HG02798 (cell line): Measurements from ENCODE around the gene MAD2L2.

Experiments used
- ATAC-seq: cut with Tn5 transposase; IDR thresholded peaks from one replicate; pipeline ENCODE4 v1.9.1; 2021; ENCODE audit warnings: mild to moderate bottlenecking; ENCODE audit not compliant: unreplicated experiment, poor library complexity

MAD2L2 gene

GRCh38 chr1:11705596-11705995, 24.6 kb upstream of the MAD2L2 start:
- no peak for ATAC-seq

DNA sequence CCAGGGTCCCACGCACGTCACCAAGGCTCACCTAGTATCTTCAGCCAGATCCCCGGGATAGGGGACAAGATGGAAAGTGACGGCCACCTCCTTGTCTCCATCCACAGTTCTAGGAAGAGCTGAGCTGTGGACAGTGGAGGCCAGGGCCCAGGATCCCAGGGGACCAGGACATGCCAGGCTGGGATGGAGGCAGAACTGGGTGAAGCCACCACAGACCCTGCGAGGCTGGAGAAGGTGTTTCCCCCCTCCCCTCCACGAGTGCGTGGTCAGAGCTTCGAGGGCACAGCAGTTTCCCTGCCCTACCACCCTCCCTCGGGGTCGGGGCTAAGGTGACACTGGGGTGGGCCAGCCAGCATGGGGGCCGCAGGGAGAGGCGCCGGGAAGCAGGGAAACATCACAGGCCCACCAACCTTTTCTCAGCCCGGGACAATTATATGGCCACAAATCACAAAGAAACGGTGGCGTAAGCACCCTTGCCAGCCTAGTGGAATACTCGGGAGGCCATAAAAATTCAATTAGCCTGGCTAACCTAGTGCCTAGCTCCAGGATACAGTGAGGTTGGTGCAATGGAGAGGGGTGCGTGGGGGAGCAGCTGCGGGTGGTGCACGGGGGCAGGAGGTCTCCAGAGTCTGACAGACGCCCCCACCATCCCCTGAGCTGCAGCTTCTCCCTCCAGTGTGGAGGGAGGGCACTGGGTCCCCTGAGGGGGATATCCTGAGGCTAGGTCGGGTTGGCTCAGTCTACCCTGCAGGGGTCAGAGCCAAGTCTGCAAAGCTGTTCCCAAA, 23.9 kb upstream of the MAD2L2 start:
- ATAC-seq = no peak

DNA sequence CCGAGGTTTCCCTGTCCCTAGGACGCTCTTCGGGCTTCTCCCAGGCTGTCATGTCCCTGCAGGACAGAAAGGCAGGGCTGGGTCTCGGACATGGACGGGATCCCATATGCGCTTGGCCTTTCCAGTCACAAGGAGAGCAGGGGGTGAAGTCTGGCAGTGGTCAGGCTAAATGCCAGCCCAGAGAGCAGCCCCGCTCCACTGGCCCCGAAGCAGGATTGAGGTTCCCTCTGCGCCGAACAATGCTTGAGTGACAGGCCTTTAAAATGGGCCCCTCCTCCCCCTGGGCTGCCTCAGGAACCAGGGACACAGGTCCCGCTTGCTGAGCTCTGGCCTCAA, 23.2 kb upstream of the MAD2L2 start:
- no peak for ATAC-seq

- no peak for ATAC-seq
Observed at GRCh38 chr1:11703357-11704193, 22.6 kb upstream of the MAD2L2 start.

- no peak for ATAC-seq
Observed at GRCh38 chr1:11701981-11702803, 21.2 kb upstream of the MAD2L2 start.

DNA sequence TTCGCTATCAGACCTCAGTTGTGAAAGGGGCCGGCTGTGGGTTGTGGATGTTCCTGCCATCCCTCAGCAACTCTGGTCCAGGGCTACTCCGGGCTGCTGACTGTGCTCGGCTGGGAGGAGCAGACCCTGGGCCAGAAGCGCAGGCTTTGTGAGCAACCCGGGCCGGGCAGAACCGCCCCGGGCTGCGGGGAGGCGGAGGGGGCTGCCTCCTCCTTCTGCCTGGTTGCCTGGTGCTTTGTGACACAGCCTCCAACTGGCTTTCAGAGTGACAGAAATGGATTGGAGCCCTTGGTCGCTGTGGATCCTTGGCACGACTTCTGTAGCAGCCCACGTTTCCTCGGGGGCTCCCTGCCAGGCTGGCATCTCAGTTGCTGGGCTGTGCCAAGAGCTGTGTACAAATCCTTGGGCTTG, 20.6 kb upstream of the MAD2L2 start:
- no peak for ATAC-seq

GRCh38 chr1:11700601-11701467, 19.9 kb upstream of the MAD2L2 start:
- ATAC-seq = no peak

DNA sequence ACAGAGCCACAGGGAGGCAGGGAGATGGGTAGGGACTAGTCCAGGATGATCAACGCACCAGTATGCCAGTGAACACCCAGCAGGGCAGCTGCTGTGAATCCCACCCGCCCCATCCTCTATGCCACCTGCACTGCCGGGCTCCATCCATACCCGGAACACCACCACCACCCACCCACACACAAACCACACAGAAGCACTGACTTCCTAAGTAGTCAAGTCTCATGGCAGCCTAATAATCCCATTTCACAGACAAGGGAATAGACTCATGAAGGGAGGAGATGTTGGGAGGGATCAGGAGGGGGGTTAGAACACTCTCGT, 16.9 kb upstream of the MAD2L2 start:
- no peak for ATAC-seq

DNA sequence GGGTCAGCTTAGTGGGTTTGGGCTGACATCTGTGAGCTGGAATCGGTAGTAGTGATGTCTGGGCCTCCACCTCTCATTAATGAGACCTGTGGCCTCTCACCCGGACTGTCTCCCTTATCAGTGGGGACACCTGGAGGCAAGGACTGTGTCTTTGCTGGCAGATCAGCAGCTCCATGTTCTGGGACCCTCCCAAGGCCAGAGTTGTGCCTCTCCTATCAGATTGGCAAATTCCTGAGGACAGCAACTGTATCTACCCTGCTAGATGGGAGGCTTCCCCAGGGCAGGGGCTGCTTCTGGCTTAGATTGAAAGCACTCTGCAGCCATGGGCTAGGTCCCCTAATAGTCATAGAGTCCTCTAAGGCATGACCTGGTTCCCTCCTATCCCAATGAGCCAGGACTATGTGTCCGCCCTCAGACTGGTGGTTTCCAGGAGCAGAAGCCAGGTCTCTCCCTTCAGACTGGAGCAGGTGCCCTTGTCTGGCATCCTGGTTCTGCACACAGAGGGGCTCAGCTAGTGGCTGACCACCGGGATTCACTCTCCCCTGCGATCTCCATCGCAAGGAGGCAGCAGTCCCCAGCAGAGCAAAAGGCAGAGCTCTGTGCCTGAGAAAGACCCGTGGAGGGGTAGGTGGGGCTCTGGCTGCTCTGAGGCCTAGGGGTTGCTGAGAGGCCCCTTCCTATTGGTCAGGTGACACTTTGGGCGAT, 16.4 kb upstream of the MAD2L2 start:
- no peak for ATAC-seq

DNA sequence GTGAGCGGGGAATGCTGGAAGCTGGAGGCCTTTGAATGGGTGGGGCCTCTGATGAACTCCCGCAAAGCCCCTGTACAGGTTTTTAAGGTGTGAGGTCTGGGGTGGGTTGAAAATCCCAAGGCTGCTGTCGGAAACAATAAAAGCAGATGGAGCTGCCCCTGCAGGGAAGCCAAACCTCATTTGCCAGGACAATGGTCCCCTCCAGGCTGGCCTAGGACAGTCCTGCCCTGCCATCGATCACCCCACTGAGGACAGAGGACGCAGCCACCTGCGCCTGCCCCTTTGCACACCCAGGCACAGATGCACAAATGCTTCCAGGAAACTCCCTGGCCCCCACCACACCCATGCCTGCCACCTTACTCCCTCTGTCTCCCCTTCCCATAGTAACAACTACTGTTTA, 14.9 kb upstream of the MAD2L2 start:
- no peak for ATAC-seq

- no peak for ATAC-seq
Observed at GRCh38 chr1:11693917-11694316, 13.0 kb upstream of the MAD2L2 start.

DNA sequence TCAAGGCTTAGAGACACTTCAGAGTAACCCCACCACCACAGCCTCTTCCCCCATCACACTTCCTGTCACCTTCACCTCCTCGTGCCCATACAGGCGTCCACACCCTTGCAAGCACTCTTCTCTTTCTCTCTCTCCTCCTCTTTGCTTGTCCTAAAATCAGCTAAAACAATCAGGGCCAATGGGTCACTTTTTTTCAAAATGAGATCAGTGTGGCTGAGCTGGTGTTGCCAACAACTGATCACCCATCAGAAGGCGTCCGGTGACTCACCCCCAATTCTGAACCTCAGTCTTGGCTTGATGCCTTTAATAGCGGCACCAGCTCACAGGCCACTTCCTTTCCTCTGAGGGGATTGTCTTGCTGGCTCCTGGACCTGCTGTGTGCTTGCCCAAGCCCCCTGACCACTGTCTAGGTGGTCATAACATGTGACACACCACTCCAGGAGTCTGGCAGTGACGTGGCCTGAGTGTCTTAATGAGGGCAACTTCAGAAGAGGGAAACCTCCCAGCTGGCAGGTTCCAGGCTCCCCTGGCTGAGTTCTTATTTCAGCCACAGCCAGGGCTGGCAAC, 12.2 kb upstream of the MAD2L2 start:
- ATAC-seq = no peak

- ATAC-seq = no peak
Observed at GRCh38 chr1:11691928-11692711, 11.2 kb upstream of the MAD2L2 start.

DNA sequence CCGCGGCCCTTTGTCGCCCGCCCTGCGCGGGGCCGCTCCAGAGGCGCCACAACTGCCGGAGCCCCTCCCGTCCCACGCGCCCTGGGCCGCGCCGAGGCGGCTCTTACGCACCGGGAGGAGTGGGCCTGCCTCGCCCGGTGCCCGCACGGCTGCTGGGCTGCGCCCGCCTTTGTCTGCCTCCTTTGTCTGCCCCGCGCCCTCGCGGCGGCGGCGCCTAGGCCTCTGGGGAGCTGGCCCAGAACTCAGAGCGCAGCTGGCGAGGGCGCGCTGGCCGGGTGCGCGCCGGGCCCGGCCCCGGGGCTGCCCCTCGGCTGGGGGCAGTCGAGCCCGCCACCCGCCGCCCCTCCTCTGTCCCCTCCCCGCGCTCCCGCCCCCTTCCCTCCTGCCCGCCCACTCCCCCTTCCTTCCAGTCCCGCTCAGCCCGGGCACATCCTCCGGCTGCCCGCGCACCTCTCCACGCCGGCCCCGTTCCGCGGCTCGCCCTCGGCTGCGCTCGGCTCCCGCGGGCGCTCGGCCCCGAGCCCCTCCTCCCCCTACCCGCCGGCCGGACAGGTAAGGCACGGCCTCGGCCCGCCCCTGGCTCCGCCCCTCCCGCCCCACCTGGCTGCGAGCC, 10.5 kb upstream of the MAD2L2 start, which contains the start of gene DRAXIN:
Gene DRAXIN (plus strand): TSS at position 409 of the 613 bp plus-strand sequence. CDS start 14,549 bp downstream, outside the sequence.
- no peak for ATAC-seq

DNA sequence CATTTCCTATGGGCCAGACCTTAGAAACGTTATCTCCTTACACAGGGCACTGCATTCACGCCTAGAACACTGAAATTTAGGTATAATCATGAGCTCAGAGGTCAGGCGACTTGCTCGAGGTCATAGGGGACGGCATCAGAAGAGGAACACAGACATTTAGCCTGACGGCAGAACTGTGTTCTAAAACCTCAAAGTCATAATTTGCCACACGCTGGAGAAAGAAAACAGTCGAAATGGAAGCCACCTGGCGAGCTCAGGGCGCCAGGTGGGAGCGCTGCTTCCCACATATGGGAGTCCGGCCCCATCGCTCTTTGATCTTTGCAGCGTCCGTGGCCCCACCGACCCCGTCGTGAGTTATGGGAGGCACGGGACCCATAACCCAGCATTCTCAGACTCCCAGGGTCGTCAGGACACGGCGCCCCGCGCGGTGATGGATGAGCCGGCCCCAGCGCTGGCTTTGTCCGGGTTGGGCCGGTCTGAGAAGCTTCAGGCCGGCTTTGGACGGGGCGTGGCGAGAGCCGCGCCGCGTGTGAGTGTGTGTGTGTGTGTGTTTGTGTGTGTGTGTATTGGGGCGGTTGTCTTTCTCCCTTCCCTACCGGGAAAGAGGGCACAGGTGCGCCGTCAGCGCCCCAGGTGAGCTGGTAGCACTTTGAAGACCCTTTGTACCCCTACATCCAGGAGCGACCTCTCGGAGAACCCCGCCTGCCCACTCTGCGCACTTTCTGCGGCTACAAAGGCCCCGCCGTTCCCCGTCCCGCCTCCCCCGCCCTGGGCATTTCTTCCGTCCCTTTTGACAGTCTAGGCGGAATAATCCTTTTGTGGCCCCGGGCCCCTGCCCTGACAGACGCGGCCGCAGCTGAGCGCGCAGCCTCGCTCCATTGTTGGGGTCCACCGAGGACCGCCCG, 9.7 kb upstream of the MAD2L2 start:
- no peak for ATAC-seq

GRCh38 chr1:11688506-11688905, 7.6 kb upstream of the MAD2L2 start:
- ATAC-seq = no peak

GRCh38 chr1:11685210-11685752, 4.3 kb upstream of the MAD2L2 start:
- no peak for ATAC-seq
